IMR-90 (cell line): ENCODE measurements around the gene PALLD. TPM values are rescaled to one million over a fixed set of nuclear protein-coding genes. Genes with fewer than 3 reads are reported as not detected.

Source experiments
- ATAC-seq: fragments of 200-7000 bp; cut with Tn5 transposase; 2 replicates; pipeline ENCODE4 v1.9.1; 2020; ENCODE audit warnings: low read depth, mild to moderate bottlenecking, moderate library complexity
- BruUV-seq: library from RNA; stranded (reverse); fragments of 400-500 nt; replicated peaks from 2 replicates; lab custom pipeline; 2021; lab: Mats Ljungman, UMichigan
- CTCF ChIA-PET: fragments of 300-600 bp; formaldehyde crosslinking; extraction: SDS; loops from one replicate; lab custom pipeline; 2021; ENCODE audit warnings: antibody characterized with exemption; lab: Yijun Ruan, JAX
- POLR2A ChIA-PET: fragments of 300-600 bp; sonication (Branson Sonifier 250); formaldehyde crosslinking; loops from one replicate; lab custom pipeline; 2022; ENCODE audit warnings: antibody characterized with exemption; ENCODE audit not compliant: unreplicated experiment; lab: Charles Lee
- DNase-seq: peaks from one replicate; pipeline ENCODE4 v3.0.0; 2013
- H2AFZ ChIP-seq: replicated peaks from 2 replicates; pipeline ENCODE3; 2013; ENCODE audit warnings: low read length, mild to moderate bottlenecking; ENCODE audit not compliant: poor library complexity
- H2AK5ac ChIP-seq: 2 replicates; pipeline ENCODE4 v1.6.1; 2013; ENCODE audit warnings: low read depth, low read length, inconsistent platforms
- H2AK9ac ChIP-seq: replicated peaks from 2 replicates; pipeline ENCODE3; 2013; ENCODE audit warnings: mild to moderate bottlenecking, low read depth, low read length, moderate library complexity; ENCODE audit not compliant: poor library complexity
- H2BK120ac ChIP-seq: 2 replicates; pipeline ENCODE4 v1.6.1; 2013; ENCODE audit warnings: low read depth, low read length, inconsistent platforms
- H2BK15ac ChIP-seq: 3 replicates; pipeline ENCODE4 v1.6.1; 2013; ENCODE audit warnings: low read depth, low read length, inconsistent platforms
- H2BK20ac ChIP-seq: 2 replicates; pipeline ENCODE4 v1.6.1; 2013; ENCODE audit warnings: low read depth, mild to moderate bottlenecking, inconsistent platforms, low read length, moderate library complexity
- H2BK5ac ChIP-seq: 2 replicates; pipeline ENCODE4 v1.6.1; 2013; ENCODE audit warnings: mild to moderate bottlenecking, low read depth, low read length, inconsistent platforms; ENCODE audit not compliant: poor library complexity, severe bottlenecking
- H3K14ac ChIP-seq: replicated peaks from 2 replicates; pipeline ENCODE4 v1.6.1; 2013; ENCODE audit warnings: low read depth, low read length, inconsistent platforms
- H3K18ac ChIP-seq: 2 replicates; pipeline ENCODE4 v1.6.1; 2013; ENCODE audit warnings: low read depth, low read length, control low read depth
- H3K23ac ChIP-seq: 2 replicates; pipeline ENCODE4 v1.6.1; 2013; ENCODE audit warnings: low read depth, low read length, inconsistent platforms
- H3K27ac ChIP-seq: 2 replicates; pipeline ENCODE4 v1.5.1; 2013; ENCODE audit warnings: mild to moderate bottlenecking, control low read depth, low read length; ENCODE audit not compliant: insufficient read depth
- H3K27me3 ChIP-seq: 2 replicates; pipeline ENCODE4 v1.6.1; 2013; ENCODE audit warnings: low read length; ENCODE audit not compliant: control insufficient read depth, insufficient read depth
- H3K36me3 ChIP-seq: 2 replicates; pipeline ENCODE4 v1.6.1; 2013; ENCODE audit warnings: low read length, mixed read lengths; ENCODE audit not compliant: control insufficient read depth, insufficient read depth
- H3K4ac ChIP-seq: 2 replicates; pipeline ENCODE4 v1.6.1; 2013; ENCODE audit warnings: low read depth, low read length, inconsistent platforms
- H3K4me1 ChIP-seq: 2 replicates; pipeline ENCODE4 v1.6.1; 2013; ENCODE audit warnings: low read length, mixed read lengths; ENCODE audit not compliant: control insufficient read depth, insufficient read depth
- H3K4me2 ChIP-seq: 2 replicates; pipeline ENCODE4 v1.6.1; 2013; ENCODE audit warnings: low read depth, mild to moderate bottlenecking, control low read depth, low read length, moderate library complexity
- H3K4me3 ChIP-seq: 2 replicates; pipeline ENCODE4 v1.5.1; 2013; ENCODE audit warnings: low read depth, mild to moderate bottlenecking, control low read depth, low read length, moderate library complexity; ENCODE audit not compliant: insufficient read depth
- H3K56ac ChIP-seq: 2 replicates; pipeline ENCODE4 v1.6.1; 2013; ENCODE audit warnings: low read length, inconsistent platforms; ENCODE audit not compliant: insufficient read depth; ENCODE audit errors: extremely low read depth
- H3K79me1 ChIP-seq, 2 experiments: 2 replicates each; pipeline ENCODE4 v1.6.1; 2013; ENCODE audit warnings: low read length in 2 of 2, inconsistent platforms in 1 of 2, low read depth in 1 of 2
- H3K9ac ChIP-seq: 2 replicates; pipeline ENCODE4 v1.6.1; 2013; ENCODE audit warnings: low read depth, low read length, control low read depth
- H3K9me1 ChIP-seq: 2 replicates; pipeline ENCODE4 v1.6.1; 2013; ENCODE audit warnings: low read length, inconsistent platforms; ENCODE audit not compliant: insufficient read depth
- H3K9me3 ChIP-seq: 2 replicates; pipeline ENCODE4 v1.6.1; 2013; ENCODE audit warnings: low read length; ENCODE audit not compliant: control insufficient read depth, insufficient read depth
- H4K20me1 ChIP-seq: 2 replicates; pipeline ENCODE4 v1.6.1; 2013; ENCODE audit warnings: low read length, inconsistent platforms; ENCODE audit not compliant: insufficient read depth
- H4K5ac ChIP-seq: 2 replicates; pipeline ENCODE4 v1.6.1; 2013; ENCODE audit warnings: mild to moderate bottlenecking, low read depth, low read length, control low read depth
- H4K8ac ChIP-seq, 2 experiments: 2 replicates each; pipeline ENCODE4 v1.6.1; 2013; ENCODE audit warnings: low read depth in 2 of 2, low read length in 2 of 2, control low read depth in 1 of 2, inconsistent platforms in 1 of 2
- H4K91ac ChIP-seq: 2 replicates; pipeline ENCODE4 v1.6.1; 2013; ENCODE audit warnings: low read depth, low read length, inconsistent platforms; ENCODE audit not compliant: insufficient read depth
- CEBPB ChIP-seq: IDR thresholded peaks from 2 replicates; pipeline ENCODE4 v1.6.1; 2012; ENCODE audit warnings: low read depth, low read length, improper control_type of control experiment
- CHD1 ChIP-seq: IDR thresholded peaks from 2 replicates; pipeline ENCODE4 v1.6.1; 2012; ENCODE audit warnings: low read depth, low read length, improper control_type of control experiment
- FOS ChIP-seq: fragments of 150-350 bp; IDR thresholded peaks from 2 replicates; pipeline ENCODE4 v1.6.1; 2016; ENCODE audit warnings: low read depth, low read length
- MAZ ChIP-seq: IDR thresholded peaks from 2 replicates; pipeline ENCODE4 v1.6.1; 2012; ENCODE audit warnings: low read depth, mild to moderate bottlenecking, low read length, improper control_type of control experiment, moderate library complexity, borderline replicate concordance
- MXI1 ChIP-seq: IDR thresholded peaks from 2 replicates; pipeline ENCODE4 v1.6.1; 2012; ENCODE audit warnings: low read depth, mild to moderate bottlenecking, low read length, moderate library complexity, borderline replicate concordance
- POLR2A ChIP-seq: IDR thresholded peaks from 2 replicates; pipeline ENCODE4 v1.6.1; 2012; ENCODE audit warnings: mild to moderate bottlenecking, low read depth, low read length
- RCOR1 ChIP-seq: IDR thresholded peaks from 2 replicates; pipeline ENCODE4 v1.6.1; 2012; ENCODE audit warnings: mild to moderate bottlenecking, low read length, improper control_type of control experiment; ENCODE audit not compliant: insufficient replicate concordance
- WGBS, 2 experiments: methylation state at CpG; one replicate each; pipeline versions ENCODE4 v1.1.5 to v1.1.7; 2013; ENCODE audit warnings: missing lambda C conversion rate in 2 of 2; ENCODE audit not compliant: insufficient read length in 1 of 2; ENCODE audit errors: extremely low coverage in 2 of 2; 5-methylcytosine and 5-hydroxymethylcytosine counted together
- dilution Hi-C: fragments of 300-500 bp; cut with HindIII; formaldehyde crosslinking; loops from one replicate; pipeline ENCODE4 v1.14.3; 2018; ENCODE audit warnings: low sequenced_read_pairs; ENCODE audit not compliant: unreplicated experiment
- in situ Hi-C: fragments of 300-500 bp; cut with MboI; formaldehyde crosslinking; loops from 3 replicates; pipeline ENCODE4 v1.14.3; 2019; ENCODE audit warnings: low sequenced_read_pairs, inconsistent platforms, mixed read lengths
- intact Hi-C: fragments of 100-400 bp; cut with micrococcal nuclease; formaldehyde crosslinking; loops from 2 replicates; pipeline ENCODE4 v1.10.0; 2022
- polyA plus RNA-seq, 3 experiments: library from polyadenylated mRNA; depleted of rRNA; stranded (reverse); fragments of >200 nt; gene quantifications; 2 replicates each; pipeline ENCODE4 v1.2.3, GENCODE V29; 2012; ENCODE audit warnings: low replicate concordance in 1 of 3
- total RNA-seq: library from RNA; depleted of rRNA; stranded (reverse); fragments of >200 nt; gene quantifications from 2 replicates; pipeline ENCODE4 v1.2.3, GENCODE V29; 2012
- TF ChIP-seq, protein P1 (sequence below): conservative IDR thresholded peaks from 2 replicates; pipeline ENCODE4 v1.5.1; 2012; ENCODE audit warnings: mild to moderate bottlenecking, low read depth, low read length, improper control_type of control experiment

Gene PALLD
- total and polyA plus RNA-seq, 2 of the 4 experiments (the other 2 are of a cell fraction), result 91.0 to 91.9 TPM

DNA sequence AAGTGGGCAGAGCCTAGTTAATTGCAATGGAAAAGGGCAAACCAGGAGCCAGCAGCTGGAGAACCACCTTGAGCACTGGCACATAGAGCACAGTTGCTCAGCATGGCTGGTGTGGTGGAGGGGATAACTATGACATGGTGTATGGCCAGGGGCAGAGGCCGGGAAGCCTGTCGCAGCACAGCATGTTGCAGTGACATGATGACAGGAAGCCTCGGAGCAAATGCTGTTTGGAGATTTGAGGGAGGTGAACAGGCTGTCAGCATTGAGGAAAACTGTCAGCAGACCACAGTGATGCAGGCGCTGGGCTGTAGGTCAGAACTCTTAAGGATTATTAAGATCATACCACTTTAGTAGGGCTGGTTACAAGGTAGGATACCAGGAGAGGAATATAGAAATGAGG lies 284.5 kb downstream of the PALLD start:
- H3K79me1 ChIP-seq, result no peaks in the 10 kb centered on the region
- H4K8ac ChIP-seq, result peak overlapping the region in 1 of 2 experiments; percentile 22; a peak in 1 of 4 replicates
- H3K4ac ChIP-seq, result no peak overlapping the region; the same call in 1 of the 2 replicates
- H4K91ac ChIP-seq, result peak overlapping the region; percentile 38; the same call in 1 of the 2 replicates
- no peaks in the 10 kb centered on the region for H3K4me1 ChIP-seq
- H3K4me3 ChIP-seq, result no peak overlapping the region
- POLR2A ChIA-PET, result no interaction called here
- dilution Hi-C loops, result no loop called here
- WGBS, 2 experiments, result 17% methylated on average over 1 of the region's 4 CpGs; no CpG with 5 or more reads in 1 of the 2 experiments
- no peak overlapping the region for H3K18ac ChIP-seq
- CTCF ChIA-PET, result no interaction called here
- H4K5ac ChIP-seq, result no peak overlapping the region
- no peaks in the 10 kb centered on the region for H4K20me1 ChIP-seq
- H3K4me2 ChIP-seq, result no peak overlapping the region
- peaks cover 4% of the 10 kb centered on the region for H3K9me3 ChIP-seq
- H3K9ac ChIP-seq, result no peak overlapping the region
- no peaks in the 10 kb centered on the region for H3K27me3 ChIP-seq
- H2BK20ac ChIP-seq, result no peak overlapping the region
- H2AFZ ChIP-seq, result no peak overlapping the region
- H3K9me1 ChIP-seq, result no peaks in the 10 kb centered on the region; the same call in 1 of the 2 replicates
- DNase-seq (no peak), ATAC-seq (no peak)
- TF ChIP-seq MXI1 (no peak), FOS (no peak), MAZ (no peak), CEBPB (no peak), POLR2A (no peak), RCOR1 (no peak), CHD1 (no peak)
- TF ChIP-seq, protein P1, sequence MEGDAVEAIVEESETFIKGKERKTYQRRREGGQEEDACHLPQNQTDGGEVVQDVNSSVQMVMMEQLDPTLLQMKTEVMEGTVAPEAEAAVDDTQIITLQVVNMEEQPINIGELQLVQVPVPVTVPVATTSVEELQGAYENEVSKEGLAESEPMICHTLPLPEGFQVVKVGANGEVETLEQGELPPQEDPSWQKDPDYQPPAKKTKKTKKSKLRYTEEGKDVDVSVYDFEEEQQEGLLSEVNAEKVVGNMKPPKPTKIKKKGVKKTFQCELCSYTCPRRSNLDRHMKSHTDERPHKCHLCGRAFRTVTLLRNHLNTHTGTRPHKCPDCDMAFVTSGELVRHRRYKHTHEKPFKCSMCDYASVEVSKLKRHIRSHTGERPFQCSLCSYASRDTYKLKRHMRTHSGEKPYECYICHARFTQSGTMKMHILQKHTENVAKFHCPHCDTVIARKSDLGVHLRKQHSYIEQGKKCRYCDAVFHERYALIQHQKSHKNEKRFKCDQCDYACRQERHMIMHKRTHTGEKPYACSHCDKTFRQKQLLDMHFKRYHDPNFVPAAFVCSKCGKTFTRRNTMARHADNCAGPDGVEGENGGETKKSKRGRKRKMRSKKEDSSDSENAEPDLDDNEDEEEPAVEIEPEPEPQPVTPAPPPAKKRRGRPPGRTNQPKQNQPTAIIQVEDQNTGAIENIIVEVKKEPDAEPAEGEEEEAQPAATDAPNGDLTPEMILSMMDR, result no peak
- H3K23ac ChIP-seq, result no peak overlapping the region
- in situ Hi-C loops, result no loop called here
- 0 out of 2 replicates have a peak overlapping the region, but pooled peaks have one; percentile 21 for H3K14ac ChIP-seq
- 0 out of 3 replicates have a peak overlapping the region, but pooled peaks have one; percentile 61 for H2BK15ac ChIP-seq
- intact Hi-C loops, result no loop called here
- peak overlapping the region; percentile 37; the same call in 1 of the 2 replicates for H2AK5ac ChIP-seq
- H3K36me3 ChIP-seq, result no peaks in the 10 kb centered on the region
- no peak overlapping the region for H3K56ac ChIP-seq
- H2AK9ac ChIP-seq, result no peak overlapping the region
- no peak overlapping the region for H3K27ac ChIP-seq
- no peak overlapping the region for H2BK5ac ChIP-seq
- H2BK120ac ChIP-seq, result 0 out of 2 replicates have a peak overlapping the region, but pooled peaks have one; percentile 7
- BruUV-seq, result no TSS peak
